Stimulated activated CD8-positive, alpha-beta memory T cell treated with anti-CD3 and anti-CD28 coated beads, Interleukin-15, amount 100 ng/mL, for 4 hours (primary cell): ENCODE data around the gene TMEM250.

Source experiments
- DNase-seq, 2 donors: peaks; one replicate each; pipeline ENCODE4 v3.0.0-alpha.2; 2020; ENCODE audit warnings: low read depth in 2 of 2

The TMEM250 gene

DNA sequence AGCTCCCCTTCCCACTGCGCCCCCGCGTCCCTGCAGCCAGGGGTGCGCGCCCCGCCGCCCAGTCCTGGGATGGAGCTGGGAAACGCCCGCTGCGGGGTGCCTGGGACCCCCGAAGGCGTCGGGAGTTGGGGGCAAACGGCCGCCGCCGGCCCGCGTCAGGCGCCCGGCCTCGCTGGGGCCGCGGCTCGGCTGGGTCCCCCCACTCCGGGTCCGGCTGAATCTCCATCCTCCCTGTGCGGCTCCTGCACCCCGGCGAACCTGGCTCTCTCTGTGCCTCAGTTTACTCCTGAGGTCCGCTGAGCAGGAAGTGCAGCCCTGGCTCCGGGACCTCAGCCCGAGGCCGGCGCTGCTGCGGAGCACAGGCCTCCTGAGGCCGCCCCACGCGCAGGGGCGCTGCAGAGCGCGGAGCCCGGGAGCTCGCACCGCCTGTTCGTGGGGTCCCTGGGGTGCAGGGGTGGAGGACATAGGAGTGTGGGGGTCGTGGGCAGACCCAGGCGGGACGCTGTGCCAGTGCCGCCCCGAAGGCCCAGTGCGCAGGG lies 13.9 kb upstream of the TMEM250 start:
- no peak for DNase-seq

DNA sequence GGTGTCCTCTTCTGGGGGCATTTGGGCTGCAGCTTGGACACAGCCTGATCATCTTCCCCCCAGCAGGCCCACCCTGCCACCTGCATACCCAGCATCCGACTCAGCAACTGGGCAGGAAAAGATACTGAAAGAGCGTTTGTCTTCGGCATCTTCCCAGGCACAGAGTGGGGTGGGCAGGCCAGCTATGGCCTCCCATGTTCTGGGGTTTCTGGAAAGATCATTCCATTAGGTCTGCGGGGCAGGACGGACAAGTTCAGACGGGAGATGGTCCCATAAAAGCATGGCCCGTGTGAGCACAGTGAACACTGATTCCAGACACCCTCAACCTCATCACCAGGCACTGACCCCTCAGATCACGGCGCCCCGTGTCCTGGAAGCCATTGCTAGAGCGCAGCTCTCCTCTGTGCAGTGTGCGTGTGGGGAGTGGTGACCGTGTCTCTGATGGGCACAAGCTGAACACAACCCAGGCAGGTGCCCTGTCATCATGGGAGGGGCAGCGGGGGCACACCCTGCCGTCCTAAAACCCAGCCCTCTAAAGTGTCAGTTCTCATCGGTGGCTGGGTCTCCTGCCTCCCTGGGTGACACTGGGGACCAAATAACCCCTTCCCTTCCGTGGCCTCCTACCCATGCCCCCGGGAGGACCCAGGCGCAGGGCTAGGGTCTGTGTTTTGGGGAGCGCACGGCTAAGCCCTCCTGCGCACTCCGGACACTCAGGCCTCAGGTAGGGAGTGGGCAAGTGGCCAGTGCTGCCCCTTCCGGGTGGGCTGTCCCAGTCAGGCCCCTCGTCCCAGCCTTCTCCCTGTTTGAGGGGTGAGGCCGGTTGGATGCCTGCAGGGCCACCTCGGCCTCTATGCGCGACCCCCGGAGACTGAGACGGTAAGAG lies 13.2 kb upstream of the TMEM250 start:
- no peak for DNase-seq

DNA sequence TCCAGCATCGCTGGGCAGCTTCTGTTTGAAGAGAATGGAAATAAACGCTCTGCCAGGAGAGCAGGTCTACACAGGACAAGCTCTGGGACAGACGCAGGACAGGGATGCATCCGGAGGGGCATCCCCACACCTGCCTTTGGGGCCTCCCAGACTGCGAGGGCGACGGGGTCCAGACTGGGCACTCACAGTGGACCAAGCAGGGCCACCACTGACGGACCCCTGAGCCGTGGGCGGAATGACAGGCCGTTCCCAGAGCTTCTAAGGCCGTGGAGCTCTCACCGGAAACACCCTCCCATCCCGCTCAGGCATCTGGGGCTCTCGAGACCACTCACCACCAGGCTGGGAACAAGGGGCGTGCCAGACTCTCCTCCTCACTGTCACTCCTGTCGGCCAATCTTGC lies 10.5 kb upstream of the TMEM250 start:
- DNase-seq: no peak

DNA sequence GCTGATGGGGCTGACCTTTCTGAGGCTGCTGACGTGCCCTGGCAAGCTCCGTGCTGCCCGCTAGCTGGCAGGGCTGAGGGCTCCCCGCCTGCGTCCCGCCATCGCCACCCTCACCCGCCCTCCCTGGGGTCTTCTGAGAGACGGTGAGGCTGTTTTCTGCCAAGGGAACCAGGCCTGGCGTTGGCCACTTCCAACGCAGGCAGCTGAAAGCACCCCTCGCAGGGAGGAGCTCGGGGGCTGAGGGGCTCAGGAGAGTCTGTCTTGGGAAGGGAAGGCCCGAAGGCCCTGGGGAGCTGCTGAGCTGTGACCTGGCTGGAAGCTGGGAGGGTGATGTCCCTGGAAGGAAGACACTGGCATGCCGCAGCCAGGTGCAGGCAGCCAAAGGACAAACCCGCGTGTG lies 9.8 kb upstream of the TMEM250 start:
- DNase-seq: no peak

DNA sequence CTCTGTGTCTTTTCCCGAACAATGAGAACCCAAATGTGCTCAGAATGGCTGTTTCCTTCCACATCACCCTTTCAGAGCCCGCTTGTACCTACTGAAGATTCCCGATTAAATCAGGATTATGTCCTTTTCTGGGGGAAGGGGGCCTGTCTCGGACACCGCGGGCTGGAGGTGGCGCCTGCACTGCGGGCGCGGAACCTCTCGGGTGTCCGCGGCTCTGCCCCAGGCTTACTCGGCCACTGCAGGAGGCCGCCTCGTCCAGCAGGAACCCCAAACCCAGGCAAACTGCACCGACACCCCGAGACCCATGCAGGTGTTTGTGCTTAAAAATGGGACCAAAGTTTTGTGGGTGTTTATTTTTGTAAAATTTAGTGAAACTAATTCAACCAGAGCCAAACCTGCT lies 8.6 kb upstream of the TMEM250 start:
- no peak for DNase-seq

DNA sequence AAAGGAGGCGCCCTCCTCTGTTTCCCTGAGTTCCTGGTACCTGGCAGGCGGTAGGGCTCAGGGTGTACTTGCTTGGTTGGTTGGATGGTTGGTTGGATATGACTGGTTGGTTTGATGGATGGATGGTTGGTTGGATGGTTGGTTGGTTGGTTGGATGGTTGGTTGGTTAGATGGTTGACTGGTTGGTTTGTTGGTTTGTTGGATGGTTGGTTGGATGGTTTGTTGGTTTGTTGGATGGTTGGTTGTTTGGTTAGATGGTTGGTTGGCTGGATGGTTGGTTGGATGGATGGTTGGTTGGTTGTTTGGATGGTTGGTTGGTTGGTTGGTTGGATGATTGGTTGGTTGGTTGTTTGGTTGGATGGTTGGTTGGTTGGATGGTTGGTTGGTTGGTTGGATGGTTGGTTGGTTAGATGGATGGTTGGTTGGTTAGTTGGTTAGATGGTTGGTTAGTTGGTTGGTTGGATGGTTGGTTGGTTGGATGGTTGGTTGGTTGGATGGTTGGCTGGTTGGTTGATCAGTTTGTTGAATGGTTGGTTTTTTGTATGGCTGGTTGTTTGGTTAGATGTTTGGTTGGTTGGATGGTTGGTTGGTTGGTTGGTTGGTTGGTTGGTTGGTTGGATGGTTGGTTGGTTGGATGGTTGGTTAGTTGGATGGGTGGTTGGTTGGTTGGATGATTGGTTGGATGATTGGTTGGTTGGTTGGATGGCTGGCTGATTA lies 6.5 kb upstream of the TMEM250 start:
- no peak for DNase-seq

DNA sequence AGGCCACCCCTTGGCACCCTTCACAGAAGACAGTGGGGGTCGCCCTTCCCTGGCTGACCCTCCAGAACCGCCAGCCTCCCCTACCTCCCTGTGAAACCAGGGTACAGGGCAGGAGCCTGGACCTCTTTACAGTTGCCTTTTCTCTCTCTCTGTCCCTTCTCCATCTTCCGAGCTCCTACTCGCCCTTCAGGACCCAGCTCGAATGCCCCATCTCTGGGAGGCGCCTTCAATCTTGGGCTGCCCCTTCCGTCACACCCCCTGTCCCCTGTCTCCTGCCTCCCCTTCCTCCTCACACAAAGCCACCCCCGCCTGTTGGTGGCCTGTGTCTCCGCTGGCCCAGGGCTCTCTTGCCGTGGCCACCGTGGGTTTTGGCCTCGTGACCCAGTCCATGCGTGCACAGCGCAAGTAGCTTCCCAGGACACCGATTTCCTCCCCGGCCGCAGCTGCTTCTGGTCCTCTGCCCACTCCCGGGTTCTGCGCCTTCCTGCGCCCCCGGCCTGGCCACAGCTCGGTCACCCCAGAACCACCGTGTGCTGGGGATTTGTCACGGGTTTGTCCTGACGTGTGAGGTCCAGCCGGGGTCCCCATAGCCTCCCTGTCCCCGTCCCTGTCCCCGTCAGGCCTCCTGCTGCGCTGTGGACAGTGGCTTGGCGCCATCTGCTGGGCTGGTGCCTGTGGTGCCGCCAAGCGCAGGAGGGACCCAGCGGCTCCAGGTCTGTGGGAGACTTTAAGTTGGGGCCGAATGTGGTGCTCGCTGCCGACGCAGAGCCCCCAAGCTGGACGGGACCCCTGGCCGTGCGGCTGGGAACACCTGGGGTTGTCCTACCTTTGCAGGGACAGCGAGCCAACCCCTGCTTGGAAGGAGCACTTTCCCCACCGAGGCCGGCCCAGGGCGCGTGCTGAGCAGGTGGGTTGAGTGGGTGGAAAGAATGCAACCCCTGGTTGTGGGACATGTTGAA lies 4.0 kb upstream of the TMEM250 start:
- DNase-seq: no peak

DNA sequence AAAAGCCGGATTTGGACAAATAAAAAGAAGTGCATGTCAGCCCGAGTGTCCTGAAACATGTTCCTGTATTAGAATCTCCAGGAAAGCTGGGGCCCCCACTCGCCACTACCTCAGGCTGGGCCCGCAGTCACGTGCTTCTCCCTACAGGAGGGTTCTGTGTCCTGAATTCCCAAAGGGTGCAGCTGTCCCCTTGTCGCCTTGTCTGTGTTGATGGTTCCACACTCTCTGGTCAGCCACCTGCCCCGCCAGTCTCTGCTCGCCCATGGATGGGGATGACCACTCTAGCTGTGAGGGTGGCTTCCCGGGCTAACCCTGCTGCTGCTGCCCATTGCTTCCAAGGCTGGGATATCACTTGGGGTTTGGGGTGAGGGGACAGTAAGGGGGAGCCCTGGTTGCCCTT lies 3.1 kb upstream of the TMEM250 start:
- no peak for DNase-seq

DNA sequence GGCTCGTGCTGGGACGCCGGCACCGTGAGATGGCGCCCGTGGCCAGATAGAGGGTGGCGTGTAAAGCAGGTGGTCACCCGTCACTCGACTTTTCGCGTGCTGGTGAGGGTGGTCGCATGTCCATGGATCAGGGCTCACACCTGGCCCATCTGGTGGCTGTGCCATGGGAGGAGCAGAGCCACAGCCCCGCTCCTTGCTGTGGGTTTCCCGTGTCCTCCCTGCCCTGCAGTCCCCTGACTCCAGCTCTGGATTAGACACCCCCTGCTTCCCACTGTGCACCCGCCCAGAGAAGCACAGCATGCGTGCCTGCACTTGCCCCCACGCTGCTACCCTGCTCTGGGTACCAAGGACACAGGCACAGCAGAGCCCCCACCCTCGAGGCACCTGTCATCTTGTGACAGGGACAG lies 1.8 kb upstream of the TMEM250 start:
- no peak for DNase-seq

DNA sequence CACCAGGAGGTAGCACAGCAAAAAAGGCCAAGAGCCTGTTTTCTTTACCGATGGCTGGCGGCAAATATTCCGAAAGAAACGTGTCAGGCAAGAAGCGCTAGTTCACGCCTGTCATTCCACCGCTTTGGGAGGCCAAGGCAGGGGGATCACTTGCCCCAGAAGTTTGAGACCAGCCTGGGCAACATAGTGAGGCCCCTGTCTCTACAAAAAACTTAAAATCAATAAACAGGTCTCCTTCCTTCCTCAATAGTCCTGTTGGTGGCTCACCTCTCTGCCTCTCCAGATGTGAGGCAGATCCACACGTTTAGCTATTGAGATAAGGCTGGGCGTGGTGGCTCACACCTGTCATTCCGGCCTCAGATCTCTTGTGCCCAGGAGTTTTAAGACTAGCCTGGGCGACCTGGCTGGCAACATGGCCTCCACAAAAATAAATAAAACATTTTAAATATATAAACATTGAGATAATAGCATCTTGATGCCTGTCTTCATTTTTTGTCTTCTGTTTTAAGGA lies 1.3 kb upstream of the TMEM250 start:
- no peak for DNase-seq

DNA sequence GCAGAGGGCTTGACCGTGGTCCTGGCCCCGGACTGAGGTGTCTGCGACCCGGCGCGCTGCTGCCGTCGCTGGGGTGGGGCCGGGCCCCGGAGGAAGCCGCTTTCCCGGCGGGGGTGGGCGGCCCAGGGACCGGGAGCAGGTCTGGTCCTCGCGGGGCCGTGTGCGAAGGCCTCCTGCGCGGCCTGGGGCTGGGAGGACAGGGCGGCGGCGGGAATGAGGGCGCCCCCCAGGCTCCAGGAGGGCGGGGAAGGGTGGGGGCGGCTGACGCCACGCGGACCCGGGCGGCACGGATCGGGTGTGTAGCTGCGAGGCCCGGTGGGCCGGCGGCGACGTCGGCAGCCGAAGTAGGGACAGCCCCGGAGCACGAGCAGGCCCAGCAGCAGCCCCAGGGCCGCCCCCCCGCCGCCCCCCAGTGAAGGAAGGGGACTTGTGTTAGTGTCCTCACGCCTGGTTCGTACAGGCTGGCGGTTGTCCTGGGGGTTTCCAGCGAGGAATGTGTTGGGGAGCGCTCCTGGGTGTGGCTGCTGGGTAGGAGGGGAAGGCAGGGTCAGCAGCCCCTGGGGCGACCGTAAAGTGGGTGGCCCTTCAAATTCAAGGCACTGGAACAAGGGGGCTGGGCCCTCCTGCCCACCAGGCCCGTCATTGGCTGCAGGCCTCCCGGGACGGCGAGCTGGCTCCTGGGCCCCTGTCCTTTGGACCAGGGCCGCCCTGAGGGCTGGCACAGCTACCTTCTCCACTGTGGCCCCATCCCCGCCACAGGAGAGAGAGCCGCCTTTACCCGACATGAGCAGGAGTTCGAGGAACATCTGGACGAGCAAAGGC lies 597 bp upstream of the TMEM250 start:
- DNase-seq: no peak

DNA sequence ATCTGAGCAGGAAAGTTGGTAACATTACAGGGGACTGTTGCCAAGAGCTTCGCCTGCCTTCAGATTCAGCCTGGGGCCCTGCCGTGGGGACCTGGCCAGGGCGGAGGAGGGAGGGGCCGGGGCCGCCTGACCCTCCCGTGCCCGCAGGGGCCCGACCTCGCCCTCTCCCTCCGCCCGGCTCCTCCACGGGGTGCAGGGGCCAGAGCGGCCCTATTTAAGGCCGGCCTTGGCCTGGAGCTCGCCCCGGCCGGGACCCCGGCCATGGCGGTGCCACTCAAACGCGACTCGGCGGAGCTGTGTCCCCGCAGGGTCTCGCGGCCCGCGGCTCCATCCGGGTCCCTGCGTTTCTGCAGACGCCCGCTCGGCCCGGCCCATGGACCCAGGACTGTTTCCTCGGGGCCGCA lies 757 bp downstream of the TMEM250 start:
- DNase-seq: no peak

DNA sequence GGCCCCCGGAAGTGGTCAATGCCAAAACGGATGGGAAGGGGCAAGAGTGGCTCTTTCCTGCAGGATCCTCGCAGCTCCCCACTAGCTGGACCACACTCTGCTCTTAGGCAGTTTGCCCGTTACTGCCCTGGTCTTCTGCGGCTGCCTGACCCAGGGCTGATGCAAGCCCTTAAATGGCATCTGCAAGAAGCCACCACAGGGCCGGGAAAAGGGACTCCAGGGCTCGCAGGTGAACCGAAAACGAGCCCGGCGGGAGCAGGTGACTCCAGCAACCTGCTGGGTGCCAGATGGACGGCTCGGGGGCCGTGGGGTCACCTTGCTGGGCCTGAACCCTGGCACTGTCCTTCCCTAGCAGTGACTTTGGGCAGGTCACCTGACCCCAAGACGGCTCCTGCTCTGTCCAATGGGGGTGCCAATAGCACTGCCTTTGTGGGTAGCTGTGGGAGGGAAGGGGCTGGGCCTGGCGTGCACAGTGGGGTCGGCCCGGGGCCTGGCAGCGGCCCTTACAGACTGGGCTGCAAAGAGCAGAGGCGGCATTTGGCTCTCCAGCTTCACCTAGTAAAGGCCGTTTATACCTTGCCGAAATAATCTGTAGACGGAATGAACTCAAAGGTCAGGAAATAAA lies 1.3 kb downstream of the TMEM250 start:
- no peak for DNase-seq

DNA sequence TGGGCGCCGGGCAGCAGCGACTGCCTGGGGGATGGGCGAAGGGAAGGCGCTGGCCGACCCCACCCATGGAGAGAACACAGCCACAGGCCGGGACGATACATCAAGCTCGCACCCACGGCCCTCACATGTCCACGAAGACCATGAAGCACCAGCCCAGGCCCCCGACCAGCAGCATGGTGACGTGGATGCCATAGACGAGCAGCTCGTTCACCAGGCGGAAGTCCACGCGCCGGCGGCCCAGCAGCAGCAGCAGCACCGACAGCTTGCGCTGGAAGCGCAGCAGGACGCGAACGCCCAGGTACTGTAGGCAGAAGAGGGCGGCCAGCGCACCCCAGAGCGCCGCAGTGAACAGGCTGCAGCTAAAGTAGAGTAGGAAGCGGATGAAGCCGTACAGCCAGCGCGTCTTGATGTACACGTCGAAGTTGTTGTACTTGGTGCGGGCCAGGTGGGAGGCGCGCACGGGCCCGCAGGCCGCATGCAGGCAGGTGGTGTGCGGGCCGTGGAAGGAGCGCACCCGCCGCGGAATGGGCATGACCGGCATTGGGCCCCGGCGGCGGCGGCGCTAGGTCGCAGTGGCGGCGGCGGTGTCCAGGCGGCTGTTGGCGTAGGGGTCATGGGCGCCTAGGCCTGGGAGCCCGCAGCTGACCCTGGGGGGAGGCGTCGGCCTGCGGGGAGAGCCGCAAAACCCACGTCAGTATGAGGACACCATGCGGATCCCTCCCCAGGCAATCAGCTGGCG lies 2.1 kb downstream of the TMEM250 start:
- no peak for DNase-seq

DNA sequence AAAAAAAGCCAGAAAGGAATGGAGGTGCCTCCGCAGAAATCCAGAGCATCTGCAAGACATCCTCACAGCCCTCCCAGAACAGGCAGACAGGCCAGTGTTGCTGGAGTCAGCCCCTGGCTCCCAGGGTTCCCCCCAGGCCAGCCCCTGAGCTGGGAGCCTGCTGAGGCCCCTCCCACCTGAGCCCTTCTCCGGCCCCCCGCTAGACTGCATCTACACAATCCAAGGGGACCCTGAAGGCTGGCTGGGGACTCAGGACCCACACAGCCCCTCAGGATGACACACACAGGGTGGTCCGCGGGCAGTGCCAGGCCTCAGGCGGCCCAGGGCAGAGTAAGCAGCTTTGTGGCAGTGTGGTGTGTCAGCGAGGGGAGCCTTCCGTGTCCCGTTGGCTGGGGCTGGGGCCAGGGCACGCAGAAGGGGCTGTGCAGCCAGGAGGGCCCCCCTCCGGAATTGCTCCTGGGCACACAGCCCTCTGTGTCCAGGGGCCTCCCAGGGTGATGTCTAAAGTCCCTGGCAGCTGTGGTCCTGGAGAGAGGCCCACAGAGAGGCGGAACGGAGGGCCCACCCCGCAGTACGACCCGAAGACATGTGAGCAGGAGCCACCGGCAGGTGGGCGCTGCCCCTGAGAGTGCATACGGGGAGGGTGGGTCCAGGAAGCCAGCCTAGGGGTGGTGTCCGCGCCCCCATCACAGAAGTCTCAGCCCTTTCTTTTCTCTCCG lies 2.9 kb downstream of the TMEM250 start:
- no peak for DNase-seq

DNA sequence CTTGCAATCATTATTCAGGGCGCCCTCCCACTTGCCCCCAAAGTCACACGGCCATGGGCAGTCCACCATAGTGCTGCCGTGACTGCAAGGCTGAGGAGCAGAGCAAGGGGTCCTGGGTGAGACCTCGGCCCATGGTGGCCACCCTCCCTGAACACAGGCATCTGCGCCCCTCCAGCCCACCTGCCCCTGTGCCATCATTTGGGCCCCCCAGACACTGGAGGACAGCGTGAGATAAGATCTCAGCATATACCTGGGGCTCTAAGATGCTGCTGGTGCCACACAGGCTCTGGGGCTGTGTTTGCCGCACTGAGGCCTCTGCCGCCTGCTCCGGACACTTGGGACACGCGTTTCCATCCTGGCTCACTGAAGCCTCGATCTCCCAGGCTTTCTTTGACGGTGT lies 3.5 kb downstream of the TMEM250 start:
- no peak for DNase-seq

DNA sequence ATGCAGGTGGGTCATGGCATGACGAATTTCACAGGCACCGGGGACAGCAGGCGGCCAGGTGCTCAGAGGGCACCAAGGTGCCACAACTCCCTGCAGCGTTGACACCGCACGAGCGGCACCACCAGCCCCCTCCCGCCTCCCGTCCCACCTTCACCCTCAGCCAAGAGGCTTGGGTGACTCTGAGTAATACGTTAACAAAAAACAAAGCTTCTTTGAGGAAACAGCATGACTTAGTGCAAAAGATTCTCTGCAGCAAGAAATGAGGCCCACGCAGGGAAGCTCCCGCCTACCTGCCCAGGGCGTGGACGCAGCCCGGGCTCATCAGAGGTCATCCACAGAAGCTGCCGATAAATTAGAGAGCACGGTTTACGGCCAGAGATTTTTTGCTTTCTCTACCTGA lies 4.1 kb downstream of the TMEM250 start:
- DNase-seq: no peak

DNA sequence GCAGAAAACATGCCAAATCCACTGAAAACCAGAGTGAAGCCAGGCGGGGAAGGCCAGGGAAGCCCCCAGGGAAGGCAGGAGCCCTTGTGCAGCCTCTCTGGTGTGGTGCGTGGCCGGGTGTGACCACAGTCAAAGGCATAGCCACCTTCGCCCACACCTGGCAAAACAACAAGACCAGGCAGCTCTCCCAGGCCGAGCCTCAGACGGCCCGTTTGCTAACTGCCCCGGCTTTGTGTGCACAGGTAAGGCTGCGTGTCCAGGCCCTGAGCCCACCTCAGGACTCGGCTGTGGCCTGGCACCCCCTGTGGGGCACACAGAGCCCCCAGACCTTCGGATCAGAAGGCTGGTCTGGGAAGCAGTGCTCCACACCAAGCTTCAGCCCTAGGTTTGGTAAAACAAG lies 6.1 kb downstream of the TMEM250 start:
- no peak for DNase-seq

DNA sequence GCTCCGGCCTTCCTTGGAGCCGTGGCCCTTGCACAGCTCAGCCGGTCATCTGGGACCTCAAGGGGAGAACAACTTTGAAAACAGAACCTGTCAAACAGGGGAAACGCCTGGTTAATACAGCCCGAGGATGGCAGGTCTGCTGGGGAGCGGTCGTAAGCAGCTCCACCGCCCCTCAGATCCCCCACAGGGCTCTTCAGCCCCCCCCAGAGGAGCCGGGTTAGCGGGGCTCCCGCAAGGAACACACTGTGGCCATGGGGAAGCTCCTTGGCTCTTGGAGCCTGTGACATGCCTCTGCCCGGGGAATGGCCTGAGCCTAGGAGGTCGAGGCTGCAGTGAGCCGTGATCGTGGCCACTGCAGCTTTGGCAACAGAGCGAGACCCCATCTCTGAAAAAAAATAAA lies 6.8 kb downstream of the TMEM250 start:
- DNase-seq: no peak
